ENCODE data around the gene NDUFA5. TPM values are rescaled to one million over a fixed set of nuclear protein-coding genes. Genes with fewer than 3 reads are reported as not detected.

NDUFA5 gene
- total RNA-seq, 4 donors from 2014 or later: 70.7 to 109 (median 79.7) TPM

DNA sequence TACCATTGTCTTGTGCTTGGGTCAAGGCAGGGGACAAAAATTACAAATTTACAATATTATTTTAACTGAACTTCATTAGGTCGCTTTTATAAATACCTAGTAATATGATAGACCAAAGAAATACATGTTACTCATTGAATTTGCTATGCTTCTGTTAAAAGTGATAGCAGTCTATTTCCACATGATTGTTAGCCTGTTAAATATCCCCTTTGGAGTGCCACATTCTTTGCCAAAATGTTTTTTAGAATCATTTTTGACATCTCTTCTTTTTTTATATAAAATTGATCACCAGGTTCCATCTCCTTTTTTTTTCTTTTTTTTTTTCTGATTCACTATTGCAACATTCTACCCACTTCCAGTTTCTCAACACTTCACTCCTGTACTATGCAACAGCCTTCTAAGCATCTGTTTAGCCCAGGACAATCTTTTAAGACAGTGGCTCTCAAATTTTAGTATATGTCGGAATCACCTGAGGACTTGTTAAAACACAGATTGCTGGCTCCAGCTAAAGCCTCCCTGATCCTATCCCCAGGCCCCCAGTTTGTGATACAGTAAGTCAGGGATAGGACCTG is 16.4 kb upstream of the NDUFA5 start:
- H3K36me3 ChIP-seq: no peaks in the 10 kb centered on the region
- no peak for TF ChIP-seq EP300 (IDR thresholded peaks at IDR 0.05)
- no peak for TF ChIP-seq POLR2A (IDR thresholded peaks at IDR 0.05; ENCODE audit: low read depth)
- TF ChIP-seq, protein P1, sequence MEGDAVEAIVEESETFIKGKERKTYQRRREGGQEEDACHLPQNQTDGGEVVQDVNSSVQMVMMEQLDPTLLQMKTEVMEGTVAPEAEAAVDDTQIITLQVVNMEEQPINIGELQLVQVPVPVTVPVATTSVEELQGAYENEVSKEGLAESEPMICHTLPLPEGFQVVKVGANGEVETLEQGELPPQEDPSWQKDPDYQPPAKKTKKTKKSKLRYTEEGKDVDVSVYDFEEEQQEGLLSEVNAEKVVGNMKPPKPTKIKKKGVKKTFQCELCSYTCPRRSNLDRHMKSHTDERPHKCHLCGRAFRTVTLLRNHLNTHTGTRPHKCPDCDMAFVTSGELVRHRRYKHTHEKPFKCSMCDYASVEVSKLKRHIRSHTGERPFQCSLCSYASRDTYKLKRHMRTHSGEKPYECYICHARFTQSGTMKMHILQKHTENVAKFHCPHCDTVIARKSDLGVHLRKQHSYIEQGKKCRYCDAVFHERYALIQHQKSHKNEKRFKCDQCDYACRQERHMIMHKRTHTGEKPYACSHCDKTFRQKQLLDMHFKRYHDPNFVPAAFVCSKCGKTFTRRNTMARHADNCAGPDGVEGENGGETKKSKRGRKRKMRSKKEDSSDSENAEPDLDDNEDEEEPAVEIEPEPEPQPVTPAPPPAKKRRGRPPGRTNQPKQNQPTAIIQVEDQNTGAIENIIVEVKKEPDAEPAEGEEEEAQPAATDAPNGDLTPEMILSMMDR (IDR thresholded peaks at IDR 0.05): no peak
- TF ChIP-seq POLR2AphosphoS5 (IDR thresholded peaks at IDR 0.05): no peak
- H3K27me3 ChIP-seq: no peaks in the 10 kb centered on the region

DNA sequence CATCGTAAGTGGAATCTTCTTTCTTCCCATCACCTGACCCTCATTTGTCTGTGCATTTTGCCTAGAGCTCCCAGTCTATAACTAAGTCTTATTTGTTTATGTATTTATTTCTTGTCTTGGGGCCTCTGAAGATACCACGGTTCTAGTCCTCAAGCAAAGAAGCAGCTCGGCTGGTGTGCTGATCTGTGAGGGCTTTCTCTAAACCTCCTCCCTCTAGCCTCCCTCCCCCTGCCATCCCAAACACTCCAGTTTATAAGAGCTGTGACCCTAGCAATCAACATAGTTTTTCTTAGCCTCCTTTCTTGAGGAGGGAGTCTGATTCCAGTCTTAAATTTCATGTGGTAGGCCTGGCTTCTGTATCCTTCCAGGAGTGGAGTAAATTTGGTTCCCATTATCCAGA is 15.7 kb upstream of the NDUFA5 start:
- Histone ChIP-seq H3K36me3 (no peaks in the 10 kb centered on the region), H3K4me3 (no peak overlapping the region), H3K9me3 (no peaks in the 10 kb centered on the region), H3K27me3 (no peaks in the 10 kb centered on the region), H3K27ac (replicated peaks in 1 of 4) (no peak overlapping the region), H3K4me1 (no peaks in the 10 kb centered on the region)
- DNase-seq (ENCODE audit: extremely low spot score): no peak
- intact Hi-C loops (cut with DNase I): no loop called here
- 61% methylated on average over 3 of the region's 3 CpGs for WGBS
- TF ChIP-seq POLR2A (IDR thresholded peaks at IDR 0.05; ENCODE audit: low read depth) (no peak), EP300 (IDR thresholded peaks at IDR 0.05) (no peak)

More for the DNA sequence above, 16.4 kb upstream of the NDUFA5 start:
- no peaks in the 10 kb centered on the region for H3K4me1 ChIP-seq
- no peak for DNase-seq (ENCODE audit: extremely low spot score)
- no peak overlapping the region for H3K27ac ChIP-seq (replicated peaks in 1 of 4)
- WGBS: 90% methylated on average over 2 of the region's 2 CpGs
- intact Hi-C loops (cut with DNase I): no loop called here
- no peaks in the 10 kb centered on the region for H3K9me3 ChIP-seq
- no peak overlapping the region for H3K4me3 ChIP-seq

DNA sequence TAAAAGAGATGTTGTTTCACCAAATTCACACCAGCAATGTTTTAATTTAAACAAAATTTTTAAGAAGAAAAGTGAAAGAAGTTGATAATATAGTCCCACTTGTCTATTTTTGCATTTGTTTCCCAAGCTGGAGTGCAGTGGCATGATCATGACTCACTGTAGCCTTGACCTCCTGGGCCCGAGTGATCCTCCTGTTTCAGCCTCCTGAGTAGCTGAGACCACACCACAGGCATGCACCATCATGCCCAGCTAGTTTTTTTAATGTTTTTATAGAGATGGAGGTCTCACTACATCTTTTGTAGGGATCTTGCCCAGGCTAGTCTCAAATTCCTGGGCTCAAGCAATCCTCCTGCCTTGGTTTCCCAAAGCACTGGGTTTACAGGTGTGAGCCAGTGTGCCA is 14.1 kb upstream of the NDUFA5 start:
- WGBS: 94% methylated on average over 1 of the region's 1 CpG
- no peak overlapping the region for H3K4me3 ChIP-seq
- H3K27me3 ChIP-seq: no peaks in the 10 kb centered on the region
- intact Hi-C loops (cut with DNase I): no loop called here
- H3K27ac ChIP-seq (replicated peaks in 1 of 4): no peak overlapping the region
- no peak for DNase-seq (ENCODE audit: extremely low spot score)
- no peaks in the 10 kb centered on the region for H3K4me1 ChIP-seq
- H3K36me3 ChIP-seq: no peaks in the 10 kb centered on the region
- H3K9me3 ChIP-seq: no peaks in the 10 kb centered on the region
- TF ChIP-seq POLR2AphosphoS5 (IDR thresholded peaks at IDR 0.05): no peak
- TF ChIP-seq POLR2A (IDR thresholded peaks at IDR 0.05; ENCODE audit: low read depth): no peak
- TF ChIP-seq EP300 (IDR thresholded peaks at IDR 0.05): no peak
- TF ChIP-seq, protein P1 (IDR thresholded peaks at IDR 0.05): no peak

DNA sequence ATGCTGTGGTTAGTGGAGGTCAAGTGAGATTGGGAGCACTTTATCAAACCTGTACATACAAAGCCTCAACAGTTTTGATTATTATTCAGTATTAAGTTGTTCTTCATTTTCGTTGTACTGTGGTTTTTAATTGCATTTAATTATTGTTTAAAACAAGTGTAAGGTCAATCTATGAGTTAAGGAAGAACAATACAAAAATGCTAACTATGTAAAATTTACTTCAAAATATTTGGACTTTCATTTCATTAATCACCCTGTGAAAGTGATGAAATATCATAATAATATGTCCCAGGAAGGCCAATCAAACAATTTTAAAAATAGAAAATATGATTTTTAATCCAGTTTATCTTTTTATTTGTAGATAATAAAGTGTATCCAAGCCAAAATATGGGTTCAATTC is 13.6 kb upstream of the NDUFA5 start:
- no peaks in the 10 kb centered on the region for H3K4me1 ChIP-seq
- TF ChIP-seq, protein P1 (IDR thresholded peaks at IDR 0.05): no peak
- TF ChIP-seq EP300 (IDR thresholded peaks at IDR 0.05): no peak
- no peak for TF ChIP-seq POLR2AphosphoS5 (IDR thresholded peaks at IDR 0.05)
- TF ChIP-seq POLR2A (IDR thresholded peaks at IDR 0.05; ENCODE audit: low read depth): no peak
- no peaks in the 10 kb centered on the region for H3K9me3 ChIP-seq
- no peak overlapping the region for H3K27ac ChIP-seq (replicated peaks in 1 of 4)
- WGBS: 67% methylated on average over 1 of the region's 1 CpG
- intact Hi-C loops (cut with DNase I): no loop called here
- no peak overlapping the region for H3K4me3 ChIP-seq
- DNase-seq (ENCODE audit: extremely low spot score): no peak
- H3K27me3 ChIP-seq: no peaks in the 10 kb centered on the region
- H3K36me3 ChIP-seq: no peaks in the 10 kb centered on the region

DNA sequence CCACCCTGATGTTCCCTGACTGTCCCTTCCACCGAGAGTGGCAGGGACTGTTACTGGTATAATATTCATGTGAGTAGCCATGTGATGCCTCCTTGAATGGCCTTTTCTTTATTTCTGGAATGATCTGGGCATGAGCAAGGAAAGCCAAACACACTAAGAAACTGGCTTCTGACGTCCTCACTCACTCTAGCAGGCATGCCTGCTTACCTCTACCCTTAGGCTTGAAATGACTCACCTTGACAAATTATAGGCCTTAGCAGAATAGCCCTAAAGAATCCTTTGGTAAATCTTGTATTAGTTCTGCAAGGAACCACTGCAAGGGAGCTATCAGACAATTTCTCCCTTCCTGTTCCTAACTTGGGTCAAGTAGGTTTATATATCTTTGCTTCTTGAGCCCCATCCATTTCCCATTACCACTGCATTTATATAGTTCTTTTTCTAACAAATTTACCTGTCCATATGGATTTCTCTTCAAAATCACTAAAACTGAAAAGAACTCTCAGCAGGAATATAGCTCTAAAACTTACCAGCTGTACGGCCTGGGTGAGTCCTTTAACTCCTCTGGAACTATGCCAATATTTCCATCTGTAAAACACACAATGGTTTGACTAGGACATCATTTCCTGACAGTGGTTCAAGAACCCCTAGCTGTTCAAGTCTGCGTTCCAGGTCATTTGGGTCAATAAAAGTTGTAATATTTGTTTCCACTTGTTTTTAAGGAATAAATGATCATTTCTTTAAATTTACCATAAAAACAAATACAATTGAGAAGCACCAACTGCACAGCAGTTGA is 13.0 kb upstream of the NDUFA5 start:
- no peak overlapping the region for H3K4me3 ChIP-seq
- no peak overlapping the region for H3K27ac ChIP-seq (replicated peaks in 1 of 4)
- H3K36me3 ChIP-seq: no peaks in the 10 kb centered on the region
- no peaks in the 10 kb centered on the region for H3K9me3 ChIP-seq
- H3K27me3 ChIP-seq: no peaks in the 10 kb centered on the region
- TF ChIP-seq POLR2A (IDR thresholded peaks at IDR 0.05; ENCODE audit: low read depth): no peak
- TF ChIP-seq POLR2AphosphoS5 (IDR thresholded peaks at IDR 0.05): no peak
- TF ChIP-seq, protein P1 (IDR thresholded peaks at IDR 0.05): no peak
- TF ChIP-seq EP300 (IDR thresholded peaks at IDR 0.05): no peak
- 77% methylated on average over 4 of the region's 4 CpGs for WGBS
- no peaks in the 10 kb centered on the region for H3K4me1 ChIP-seq
- no peak for DNase-seq (ENCODE audit: extremely low spot score)
- intact Hi-C loops (cut with DNase I): no loop called here
